Measurements from ENCODE around the gene VDR.
A peak's percentile ranks its signal among the peaks of the same experiment; 100 is the strongest.

VDR gene

GRCh38 chr12:47900131-47901062 lies 4.4 kb downstream of the VDR start:
- DNase-seq (ENCODE audit: low read depth in 1 of 2, low spot score in 1 of 2) = peak; percentile 50 to 94
- no peak for TF ChIP-seq JUND (IDR thresholded peaks at IDR 0.05; ENCODE audit: low read depth)
- in situ Hi-C loops (cut with HindIII; ENCODE audit: low pct_unique_long_range_greater_than_20kb, low sequenced_read_pairs) = no loop called here

DNA sequence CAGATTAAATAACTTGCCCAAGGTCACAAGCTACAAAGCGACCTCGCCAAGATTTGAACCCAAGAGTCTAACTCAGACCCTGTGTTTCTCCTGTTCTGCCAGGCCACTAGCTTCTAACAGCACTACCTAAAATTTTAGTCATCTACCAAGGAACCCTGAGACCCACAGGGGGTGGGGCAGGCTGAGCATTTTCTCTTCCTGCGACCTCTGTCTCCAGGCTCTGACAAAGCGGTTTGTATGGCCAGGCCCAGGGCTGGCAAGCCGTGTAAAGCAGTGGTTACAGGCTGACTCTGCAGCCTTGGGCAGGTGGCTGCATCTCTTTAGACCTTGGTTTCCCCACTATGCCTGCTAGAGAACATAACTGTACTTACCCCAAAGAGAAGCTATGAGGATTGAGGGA lies 5.3 kb downstream of the VDR start:
- DNase-seq (ENCODE audit: low read depth in 1 of 2, low spot score in 1 of 2) = no peak
- in situ Hi-C loops (cut with HindIII; ENCODE audit: low pct_unique_long_range_greater_than_20kb, low sequenced_read_pairs) = no loop called here
- no peak for TF ChIP-seq JUND (IDR thresholded peaks at IDR 0.05; ENCODE audit: low read depth)

DNA sequence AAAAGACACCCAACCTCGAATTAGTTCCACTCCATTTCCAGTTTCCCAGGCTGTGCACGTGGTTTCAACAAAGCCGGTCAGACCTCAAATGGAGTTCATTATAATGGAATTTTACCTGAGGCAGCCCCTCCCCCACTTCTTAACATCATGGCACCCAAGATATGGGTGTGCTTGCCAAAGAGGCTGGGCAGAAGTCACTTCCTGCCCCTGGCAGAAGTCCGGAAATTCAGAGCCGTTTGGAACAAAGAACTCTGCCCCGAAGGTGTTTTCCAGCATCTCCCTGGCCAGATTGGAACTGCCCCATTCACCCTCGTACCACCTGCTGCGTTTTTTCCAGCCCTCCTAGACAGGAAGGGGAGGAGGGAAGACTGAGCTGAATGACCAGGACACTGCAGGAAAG lies 8.2 kb downstream of the VDR start:
- no peak for TF ChIP-seq JUND (IDR thresholded peaks at IDR 0.05; ENCODE audit: low read depth)
- peak in 1 of 2 experiments; percentile 94 for DNase-seq (ENCODE audit: low read depth in 1 of 2, low spot score in 1 of 2)
- in situ Hi-C loops (cut with HindIII; ENCODE audit: low pct_unique_long_range_greater_than_20kb, low sequenced_read_pairs) = no loop called here

DNA sequence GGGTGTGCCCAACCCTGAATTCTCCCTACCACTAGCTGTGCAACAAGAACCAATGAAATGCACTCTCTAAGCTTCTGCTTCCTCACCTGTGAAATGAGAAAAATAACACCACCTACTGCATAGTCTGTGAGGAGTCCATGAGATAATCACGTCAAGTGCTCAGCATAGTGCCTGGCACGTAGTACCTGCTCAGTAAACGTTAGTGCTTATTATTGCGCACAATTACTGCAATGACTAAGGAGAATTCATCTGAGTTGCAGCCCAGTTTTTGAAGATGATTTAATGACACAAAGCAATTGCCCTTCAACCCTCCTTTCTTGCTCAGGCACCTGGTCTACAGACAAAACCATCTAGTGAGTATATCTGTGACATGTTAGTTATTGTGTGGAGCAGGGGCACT lies 8.8 kb downstream of the VDR start:
- no peak for DNase-seq (ENCODE audit: low read depth in 1 of 2, low spot score in 1 of 2)
- in situ Hi-C loops (cut with HindIII; ENCODE audit: low pct_unique_long_range_greater_than_20kb, low sequenced_read_pairs) = no loop called here
- TF ChIP-seq JUND (IDR thresholded peaks at IDR 0.05; ENCODE audit: low read depth) = no peak

DNA sequence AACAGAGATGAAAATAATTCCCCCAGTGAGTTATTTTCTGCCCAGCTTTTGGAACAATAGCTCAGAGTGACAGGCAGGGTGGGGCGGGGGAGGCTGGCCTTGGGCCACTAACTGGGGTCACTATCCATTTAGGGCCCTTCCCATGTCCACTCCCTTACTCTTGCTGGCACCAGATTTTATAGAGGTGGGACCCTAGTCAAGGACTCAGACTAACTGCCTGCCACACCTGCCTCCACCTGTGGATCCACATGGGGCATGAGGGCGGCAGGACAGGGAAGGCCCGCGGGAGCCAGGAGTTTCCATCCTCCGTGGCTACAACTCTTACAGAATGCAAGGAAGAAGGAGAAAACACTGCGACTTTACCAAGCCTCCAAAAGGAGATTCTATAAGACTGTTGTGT lies 10.1 kb downstream of the VDR start:
- in situ Hi-C loops (cut with HindIII; ENCODE audit: low pct_unique_long_range_greater_than_20kb, low sequenced_read_pairs) = no loop called here
- DNase-seq (ENCODE audit: low read depth in 1 of 2, low spot score in 1 of 2) = no peak
- no peak for TF ChIP-seq JUND (IDR thresholded peaks at IDR 0.05; ENCODE audit: low read depth)

DNA sequence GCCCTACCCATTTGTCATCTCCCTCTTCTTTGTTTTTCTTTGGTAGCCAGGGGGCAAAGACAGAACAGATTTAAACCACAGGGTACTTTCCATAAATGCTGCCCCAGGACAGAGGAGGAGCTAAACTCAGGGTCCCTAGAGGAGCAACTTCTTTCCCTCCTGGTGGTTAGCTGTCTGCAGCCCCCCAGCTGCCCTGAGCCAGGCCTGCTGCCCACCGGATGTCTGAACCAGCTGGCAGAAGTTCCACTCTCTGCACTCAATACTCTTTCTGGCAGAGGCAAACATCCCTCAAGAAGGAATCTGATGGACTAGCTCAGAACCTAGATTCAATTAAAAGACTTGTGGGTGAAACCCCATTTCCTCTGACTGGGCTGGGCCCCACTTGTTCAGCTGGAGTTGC lies 10.7 kb downstream of the VDR start:
- in situ Hi-C loops (cut with HindIII; ENCODE audit: low pct_unique_long_range_greater_than_20kb, low sequenced_read_pairs) = no loop called here
- no peak for DNase-seq (ENCODE audit: low read depth in 1 of 2, low spot score in 1 of 2)

GRCh38 chr12:47892819-47893218 lies 12.0 kb downstream of the VDR start:
- TF ChIP-seq JUND (IDR thresholded peaks at IDR 0.05; ENCODE audit: low read depth) = no peak
- in situ Hi-C loops (cut with HindIII; ENCODE audit: low pct_unique_long_range_greater_than_20kb, low sequenced_read_pairs) = no loop called here
- no peak for DNase-seq (ENCODE audit: low read depth in 1 of 2, low spot score in 1 of 2)

More for the DNA sequence above, 10.7 kb downstream of the VDR start:
- no peak for TF ChIP-seq JUND (IDR thresholded peaks at IDR 0.05; ENCODE audit: low read depth)

DNA sequence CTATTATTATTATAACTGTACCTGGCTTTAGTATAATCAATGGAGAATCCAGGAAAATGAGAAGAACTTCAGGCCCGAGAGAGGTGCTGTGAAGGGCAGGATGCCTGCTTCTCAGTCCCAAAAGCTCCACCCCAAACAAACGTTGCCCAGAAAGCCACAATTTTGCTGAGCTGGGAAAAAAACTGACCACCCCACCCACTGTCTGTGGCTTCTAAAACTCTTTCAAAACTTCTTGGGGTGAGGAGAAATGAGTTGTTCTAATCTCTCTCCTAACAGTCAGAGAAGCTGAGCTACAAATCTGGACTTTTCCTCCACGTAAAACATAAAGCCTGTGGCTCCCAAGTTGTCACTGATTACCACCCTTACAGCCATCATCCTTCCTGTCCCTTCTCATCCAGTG lies 13.4 kb downstream of the VDR start:
- in situ Hi-C loops (cut with HindIII; ENCODE audit: low pct_unique_long_range_greater_than_20kb, low sequenced_read_pairs) = no loop called here

GRCh38 chr12:47889040-47889439 lies 15.8 kb downstream of the VDR start:
- no peak for DNase-seq (ENCODE audit: low read depth in 1 of 2, low spot score in 1 of 2)
- in situ Hi-C loops (cut with HindIII; ENCODE audit: low pct_unique_long_range_greater_than_20kb, low sequenced_read_pairs) = no loop called here
- TF ChIP-seq JUND (IDR thresholded peaks at IDR 0.05; ENCODE audit: low read depth) = no peak

More for the DNA sequence above, 13.4 kb downstream of the VDR start:
- DNase-seq (ENCODE audit: low read depth in 1 of 2, low spot score in 1 of 2) = no peak
- TF ChIP-seq JUND (IDR thresholded peaks at IDR 0.05; ENCODE audit: low read depth) = no peak

GRCh38 chr12:47888153-47888819 lies 16.5 kb downstream of the VDR start:
- in situ Hi-C loops (cut with HindIII; ENCODE audit: low pct_unique_long_range_greater_than_20kb, low sequenced_read_pairs) = no loop called here
- TF ChIP-seq JUND (IDR thresholded peaks at IDR 0.05; ENCODE audit: low read depth) = no peak
- no peak for DNase-seq (ENCODE audit: low read depth in 1 of 2, low spot score in 1 of 2)

DNA sequence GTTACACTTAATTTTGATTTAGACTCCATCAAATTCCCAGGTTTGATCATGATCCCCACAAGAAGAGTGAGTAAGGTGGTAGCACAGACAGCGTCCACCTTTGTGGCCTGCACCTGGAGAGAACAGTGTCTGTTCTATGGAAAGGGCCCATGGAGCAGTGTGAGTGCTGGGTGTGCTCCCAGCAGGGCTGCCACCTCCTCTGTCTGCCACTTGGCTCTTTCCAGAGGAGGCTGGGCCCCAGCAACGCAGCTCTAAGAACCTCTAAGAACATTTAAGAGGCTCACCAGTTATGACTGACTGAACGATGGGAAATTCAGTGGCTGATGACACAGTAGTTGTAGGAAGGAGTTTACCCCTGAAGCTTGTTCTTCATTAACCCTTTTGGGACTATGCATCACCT lies 17.3 kb downstream of the VDR start:
- DNase-seq (ENCODE audit: low read depth in 1 of 2, low spot score in 1 of 2) = no peak
- in situ Hi-C loops (cut with HindIII; ENCODE audit: low pct_unique_long_range_greater_than_20kb, low sequenced_read_pairs) = no loop called here
- no peak for TF ChIP-seq JUND (IDR thresholded peaks at IDR 0.05; ENCODE audit: low read depth)

DNA sequence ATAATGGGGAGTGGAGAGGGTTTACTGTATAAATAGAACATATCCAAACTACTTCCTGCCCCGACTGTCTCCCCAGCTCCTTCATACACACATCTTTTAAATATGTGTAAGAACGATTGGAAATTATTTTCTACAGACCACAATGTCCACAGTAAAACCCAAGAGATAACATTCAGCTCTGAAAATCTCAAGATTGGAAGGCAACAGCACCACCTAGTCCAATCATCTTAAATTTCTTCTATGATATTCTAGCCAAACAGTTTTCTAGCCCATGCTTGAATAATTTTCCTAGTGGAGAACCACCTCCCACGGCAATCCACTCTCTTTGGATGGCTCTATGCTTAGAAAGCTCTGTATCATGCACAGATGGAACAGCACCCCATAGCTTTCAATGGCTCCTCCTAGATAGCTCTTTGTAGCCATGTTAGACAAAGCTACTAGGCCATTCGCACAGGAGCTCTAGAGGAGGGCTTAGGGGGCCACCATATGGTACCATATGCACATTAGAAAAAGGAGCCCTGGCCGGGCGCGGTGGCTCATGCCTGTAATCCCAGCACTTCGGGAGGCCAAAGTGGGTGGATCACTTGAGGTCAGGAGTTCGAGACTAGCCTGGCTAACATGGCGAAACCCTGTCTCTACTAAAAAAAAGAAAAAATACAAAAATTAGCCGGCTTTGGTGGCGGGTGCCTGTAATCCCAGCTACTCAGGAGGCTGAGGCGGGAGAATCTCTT lies 18.1 kb downstream of the VDR start:
- TF ChIP-seq JUND (IDR thresholded peaks at IDR 0.05; ENCODE audit: low read depth) = no peak
- in situ Hi-C loops (cut with HindIII; ENCODE audit: low pct_unique_long_range_greater_than_20kb, low sequenced_read_pairs) = no loop called here
- no peak for DNase-seq (ENCODE audit: low read depth in 1 of 2, low spot score in 1 of 2)

- no peak for TF ChIP-seq JUND (IDR thresholded peaks at IDR 0.05; ENCODE audit: low read depth)
- in situ Hi-C loops (cut with HindIII; ENCODE audit: low pct_unique_long_range_greater_than_20kb, low sequenced_read_pairs) = no loop called here
- DNase-seq (ENCODE audit: low read depth in 1 of 2, low spot score in 1 of 2) = no peak
Measured at GRCh38 chr12:47885566-47885965, 19.2 kb downstream of the VDR start.
